Heart left ventricle (tissue), 13 donors: ENCODE data around the gene ASCC1.
"Not testable (repeated sequence)": the region's sequence is repeated elsewhere in the genome, so short reads cannot be mapped to it uniquely, and the experiment has no call there.

Experiments
- POLR2A ChIP-seq, 2 donors: fragments of 450-650 bp; IDR thresholded peaks; one replicate each; pipeline ENCODE4 v1.6.1; 2017; ENCODE audit warnings: antibody characterized with exemption in 2 of 2, mild to moderate bottlenecking in 2 of 2, moderate library complexity in 2 of 2
- TF ChIP-seq, protein P1 (sequence below), 12 donors: fragments of 200-600 bp; sonication (generic) in 4 of 12; IDR thresholded peaks; one replicate each; pipeline versions ENCODE4 v1.5.0 to v1.8.0; 2018 to 2022; ENCODE audit warnings: antibody characterized with exemption in 12 of 12, mild to moderate bottlenecking in 5 of 12
- donor health status: ischemic (EF 13 %, LVEDD 7.1; RV severe dilation, severe dysfunction).
- donor health status: DM: no; HTN: yes; CAD: no.
- donor health status: DM: no; HTN: no; CAD: no.
- donor health status: ischemic (EF 25% LVEDD 6.9; RV normal size, moderate dysfunction).
- donor health status: ischemic (EF 25% LVEDD 5.7; RV mildly dilated, moderate dysfunction).
- donor health status: ischemic (EF 35%, LVEDD 5.7; RV mildly dilated, moderate dysfunction).
- donor health status: nonischemic (EF 11% LVEDD 7.7; RV severe dilation, severe dysfunction).
- donor health status: DM: yes; HTN: yes; CAD: no.
- donor health status: PGD.
- donor health status: ischemic (EF 29% LVEDD 5.4; RV normal size, mild dysfunction).
- donor health status: nonischemic (EF 23%, LVEDD 6.1; RV moderate dilation, normal function).

- TF ChIP-seq POLR2A (IDR thresholded peaks at IDR 0.05) = not testable (repeated sequence)
- TF ChIP-seq, protein P1, sequence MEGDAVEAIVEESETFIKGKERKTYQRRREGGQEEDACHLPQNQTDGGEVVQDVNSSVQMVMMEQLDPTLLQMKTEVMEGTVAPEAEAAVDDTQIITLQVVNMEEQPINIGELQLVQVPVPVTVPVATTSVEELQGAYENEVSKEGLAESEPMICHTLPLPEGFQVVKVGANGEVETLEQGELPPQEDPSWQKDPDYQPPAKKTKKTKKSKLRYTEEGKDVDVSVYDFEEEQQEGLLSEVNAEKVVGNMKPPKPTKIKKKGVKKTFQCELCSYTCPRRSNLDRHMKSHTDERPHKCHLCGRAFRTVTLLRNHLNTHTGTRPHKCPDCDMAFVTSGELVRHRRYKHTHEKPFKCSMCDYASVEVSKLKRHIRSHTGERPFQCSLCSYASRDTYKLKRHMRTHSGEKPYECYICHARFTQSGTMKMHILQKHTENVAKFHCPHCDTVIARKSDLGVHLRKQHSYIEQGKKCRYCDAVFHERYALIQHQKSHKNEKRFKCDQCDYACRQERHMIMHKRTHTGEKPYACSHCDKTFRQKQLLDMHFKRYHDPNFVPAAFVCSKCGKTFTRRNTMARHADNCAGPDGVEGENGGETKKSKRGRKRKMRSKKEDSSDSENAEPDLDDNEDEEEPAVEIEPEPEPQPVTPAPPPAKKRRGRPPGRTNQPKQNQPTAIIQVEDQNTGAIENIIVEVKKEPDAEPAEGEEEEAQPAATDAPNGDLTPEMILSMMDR (IDR thresholded peaks at IDR 0.05) = not testable (repeated sequence)
Observed at GRCh38 chr10:72224191-72224590, 8.1 kb upstream of the ASCC1 start.
